Measurements from ENCODE around the gene HAP1. TPM values are rescaled to one million over a fixed set of nuclear protein-coding genes. Genes with fewer than 3 reads are reported as not detected.
"Not testable (repeated sequence)": the region's sequence is repeated elsewhere in the genome, so short reads cannot be mapped to it uniquely, and the experiment has no call there.

Gene HAP1
- total RNA-seq, 1 donor from 2014 or later, result 0.11 TPM

GRCh38 chr17:41707803-41708669 is 26.4 kb downstream of the HAP1 start:
- no peak overlapping the region for H3K27ac Mint-ChIP-seq (ENCODE audit: unreplicated experiment)
- no peaks in the 10 kb centered on the region for H3K27me3 Mint-ChIP-seq (ENCODE audit: unreplicated experiment)
- peaks cover 8% of the 10 kb centered on the region for H3K4me1 Mint-ChIP-seq (ENCODE audit: unreplicated experiment)
- H3K9me3 Mint-ChIP-seq (ENCODE audit: unreplicated experiment), result peaks cover 6% of the 10 kb centered on the region
- no peak for DNase-seq (ENCODE audit: extremely low spot score, unreplicated experiment)
- H3K4me3 Mint-ChIP-seq (ENCODE audit: unreplicated experiment), result no peak overlapping the region
- no peak for TF ChIP-seq CTCF (IDR thresholded peaks at IDR 0.05)
- H3K36me3 Mint-ChIP-seq (ENCODE audit: unreplicated experiment), result no peaks in the 10 kb centered on the region

GRCh38 chr17:41705271-41705991 is 29.0 kb downstream of the HAP1 start:
- Mint-ChIP-seq H3K27ac (ENCODE audit: unreplicated experiment) (no peak overlapping the region), H3K4me1 (ENCODE audit: unreplicated experiment) (peaks cover 8% of the 10 kb centered on the region), H3K4me3 (ENCODE audit: unreplicated experiment) (no peak overlapping the region), H3K27me3 (ENCODE audit: unreplicated experiment) (peaks cover 3% of the 10 kb centered on the region), H3K36me3 (ENCODE audit: unreplicated experiment) (no peaks in the 10 kb centered on the region), H3K9me3 (ENCODE audit: unreplicated experiment) (peaks cover 6% of the 10 kb centered on the region)
- DNase-seq (ENCODE audit: extremely low spot score, unreplicated experiment), result no peak
- TF ChIP-seq CTCF (IDR thresholded peaks at IDR 0.05), result no peak

- H3K27me3 Mint-ChIP-seq (ENCODE audit: unreplicated experiment), result peaks cover 3% of the 10 kb centered on the region
- no peak overlapping the region for H3K4me3 Mint-ChIP-seq (ENCODE audit: unreplicated experiment)
- H3K9me3 Mint-ChIP-seq (ENCODE audit: unreplicated experiment), result peaks cover under 1% of the 10 kb centered on the region
- DNase-seq (ENCODE audit: extremely low spot score, unreplicated experiment), result no peak
- TF ChIP-seq CTCF (IDR thresholded peaks at IDR 0.05), result no peak
- no peak overlapping the region for H3K27ac Mint-ChIP-seq (ENCODE audit: unreplicated experiment)
- H3K4me1 Mint-ChIP-seq (ENCODE audit: unreplicated experiment), result peaks cover 8% of the 10 kb centered on the region
- no peaks in the 10 kb centered on the region for H3K36me3 Mint-ChIP-seq (ENCODE audit: unreplicated experiment)
These were observed 31.7 kb downstream of the HAP1 start for GRCh38 chr17:41702712-41703111.

GRCh38 chr17:41700843-41701242 is 33.6 kb downstream of the HAP1 start:
- H3K27ac Mint-ChIP-seq (ENCODE audit: unreplicated experiment); H3K27me3 Mint-ChIP-seq (ENCODE audit: unreplicated experiment); H3K4me3 Mint-ChIP-seq (ENCODE audit: unreplicated experiment); DNase-seq (ENCODE audit: extremely low spot score, unreplicated experiment); H3K36me3 Mint-ChIP-seq (ENCODE audit: unreplicated experiment); H3K9me3 Mint-ChIP-seq (ENCODE audit: unreplicated experiment): not testable (repeated sequence)
- peaks cover 11% of the 10 kb centered on the region for H3K4me1 Mint-ChIP-seq (ENCODE audit: unreplicated experiment)

- Mint-ChIP-seq H3K27me3 (ENCODE audit: unreplicated experiment) (peaks cover 3% of the 10 kb centered on the region), H3K9me3 (ENCODE audit: unreplicated experiment) (no peaks in the 10 kb centered on the region), H3K4me3 (ENCODE audit: unreplicated experiment) (no peak overlapping the region), H3K36me3 (ENCODE audit: unreplicated experiment) (peaks cover 13% of the 10 kb centered on the region), H3K4me1 (ENCODE audit: unreplicated experiment) (peaks cover 4% of the 10 kb centered on the region), H3K27ac (ENCODE audit: unreplicated experiment) (no peak overlapping the region)
- TF ChIP-seq CTCF (IDR thresholded peaks at IDR 0.05), result no peak
- no peak for DNase-seq (ENCODE audit: extremely low spot score, unreplicated experiment)
These were observed 37.1 kb downstream of the HAP1 start for GRCh38 chr17:41697122-41697962.

Data from osteocyte (in vitro differentiated cells).